Measurements from ENCODE around the gene WT1. TPM values are rescaled to one million over a fixed set of nuclear protein-coding genes. Genes with fewer than 3 reads are reported as not detected.

Gene WT1
- total and polyA plus RNA-seq, 2 experiments from 2014 or later, result not detected

DNA sequence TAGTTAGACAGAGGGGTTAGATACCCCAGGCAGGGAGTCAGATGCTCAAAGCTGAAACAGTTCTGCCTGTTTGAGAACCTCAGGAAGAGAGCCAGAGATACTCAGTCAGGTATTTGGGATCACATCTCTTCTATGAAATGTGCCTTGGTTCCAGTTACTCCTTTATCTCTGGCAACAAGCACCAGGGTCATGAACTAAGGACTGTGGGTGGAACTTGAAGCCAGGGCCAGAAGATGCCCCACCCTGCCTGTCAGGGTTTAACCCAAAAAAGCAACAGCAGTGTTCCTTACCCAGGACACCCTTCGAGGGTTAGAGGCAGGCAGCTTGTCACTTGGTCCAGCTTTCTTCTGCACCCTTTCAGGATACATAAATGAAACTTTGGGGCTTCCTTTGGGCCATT, 15.0 kb upstream of the WT1 start:
- no peak overlapping the region for H3K4me3 ChIP-seq
- H2AFZ ChIP-seq, result no peak overlapping the region
- no peak overlapping the region for H3K9ac ChIP-seq
- in situ Hi-C loops (cut with MboI), result no loop called here
- H3K9me2 ChIP-seq (ENCODE audit: insufficient read depth), result no peaks in the 10 kb centered on the region
- no peaks in the 10 kb centered on the region for H4K20me1 ChIP-seq (ENCODE audit: insufficient read depth)
- no peaks in the 10 kb centered on the region for H3K79me2 ChIP-seq (ENCODE audit: insufficient read depth)
- no peaks in the 10 kb centered on the region for H3K4me1 ChIP-seq (ENCODE audit: insufficient read depth)
- TF ChIP-seq EZH2phosphoT487 (IDR thresholded peaks at IDR 0.05; ENCODE audit: insufficient read depth, low read depth) (no peak), EZH2 (IDR thresholded peaks at IDR 0.05; ENCODE audit: insufficient read depth, poor library complexity, severe bottlenecking) (no peak)
- no peaks in the 10 kb centered on the region for H3F3A ChIP-seq (ENCODE audit: insufficient read depth)
- DNase-seq, result no peak
- H3K4me2 ChIP-seq (ENCODE audit: unreplicated experiment), result no peak overlapping the region
- no peaks in the 10 kb centered on the region for H3K36me3 ChIP-seq (ENCODE audit: low read depth)
- H3K27me3 ChIP-seq (replicated peaks; ENCODE audit: insufficient read depth), result peaks cover 22% of the 10 kb centered on the region
- H3K27ac ChIP-seq, result no peak overlapping the region
- no peaks in the 10 kb centered on the region for H3K9me3 ChIP-seq (ENCODE audit: low read depth)
- 53 to 56% methylated on average over 1 of the region's 1 CpG for WGBS, 2 experiments (ENCODE audit: low coverage in 1 of 2, low lambda C conversion rate in 2 of 2, missing lambda C conversion rate in 2 of 2)

DNA sequence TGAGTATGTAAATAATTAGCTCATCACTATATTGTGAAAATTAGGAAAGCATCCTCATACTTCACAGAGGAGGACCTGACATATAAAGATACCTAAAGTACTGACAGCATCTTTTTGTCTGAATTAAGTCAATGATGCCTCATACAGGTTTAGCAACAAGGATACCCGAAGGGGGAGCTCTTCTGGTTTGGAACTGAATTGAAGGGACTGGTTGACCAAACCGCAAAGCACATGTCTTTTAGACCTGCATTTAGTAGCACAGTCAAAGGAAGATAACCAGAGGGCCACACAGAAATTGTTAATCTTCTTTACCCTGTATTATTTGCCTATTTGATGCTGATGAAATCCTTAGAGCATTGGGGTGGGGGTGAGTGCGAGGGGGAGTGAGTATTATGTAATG, 12.9 kb upstream of the WT1 start:
- no peak overlapping the region for H3K27ac ChIP-seq
- peaks cover 34% of the 10 kb centered on the region for H3K27me3 ChIP-seq (replicated peaks; ENCODE audit: insufficient read depth)
- H3K79me2 ChIP-seq (ENCODE audit: insufficient read depth), result no peaks in the 10 kb centered on the region
- WGBS, 2 experiments (ENCODE audit: low coverage in 1 of 2, low lambda C conversion rate in 2 of 2, missing lambda C conversion rate in 2 of 2), result 3 to 7% methylated on average over 3 of the region's 3 CpGs
- no peaks in the 10 kb centered on the region for H3K4me1 ChIP-seq (ENCODE audit: insufficient read depth)
- H2AFZ ChIP-seq, result no peak overlapping the region
- no peaks in the 10 kb centered on the region for H3K9me2 ChIP-seq (ENCODE audit: insufficient read depth)
- in situ Hi-C loops (cut with MboI), result no loop called here
- DNase-seq, result no peak
- no peaks in the 10 kb centered on the region for H3K9me3 ChIP-seq (ENCODE audit: low read depth)
- H3K4me2 ChIP-seq (ENCODE audit: unreplicated experiment), result no peak overlapping the region
- H4K20me1 ChIP-seq (ENCODE audit: insufficient read depth), result no peaks in the 10 kb centered on the region
- TF ChIP-seq EZH2phosphoT487 (IDR thresholded peaks at IDR 0.05; ENCODE audit: insufficient read depth, low read depth), result no peak
- TF ChIP-seq EZH2 (IDR thresholded peaks at IDR 0.05; ENCODE audit: insufficient read depth, poor library complexity, severe bottlenecking), result no peak
- no peak overlapping the region for H3K9ac ChIP-seq
- no peaks in the 10 kb centered on the region for H3K36me3 ChIP-seq (ENCODE audit: low read depth)
- no peaks in the 10 kb centered on the region for H3F3A ChIP-seq (ENCODE audit: insufficient read depth)
- no peak overlapping the region for H3K4me3 ChIP-seq

DNA sequence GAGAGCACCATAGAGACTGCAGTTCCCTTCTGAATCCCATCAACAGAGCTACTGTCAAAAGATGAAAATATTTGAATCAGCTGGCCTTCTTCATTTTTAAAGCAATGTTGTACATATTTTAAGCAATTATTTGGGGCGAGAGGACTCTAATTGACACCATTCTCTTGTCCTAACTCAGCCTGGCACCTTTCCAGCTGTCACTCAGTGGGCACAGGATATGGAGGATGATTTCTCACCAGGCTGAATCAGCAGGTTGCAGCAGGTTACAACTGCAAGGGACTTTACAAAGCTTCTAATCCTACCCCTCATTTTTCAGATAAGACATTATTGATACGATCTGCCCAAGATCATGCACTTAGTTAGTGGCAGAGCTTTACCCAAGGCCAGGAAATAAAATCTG, 11.9 kb upstream of the WT1 start:
- no peak overlapping the region for H3K4me2 ChIP-seq (ENCODE audit: unreplicated experiment)
- in situ Hi-C loops (cut with MboI), result no loop called here

DNA sequence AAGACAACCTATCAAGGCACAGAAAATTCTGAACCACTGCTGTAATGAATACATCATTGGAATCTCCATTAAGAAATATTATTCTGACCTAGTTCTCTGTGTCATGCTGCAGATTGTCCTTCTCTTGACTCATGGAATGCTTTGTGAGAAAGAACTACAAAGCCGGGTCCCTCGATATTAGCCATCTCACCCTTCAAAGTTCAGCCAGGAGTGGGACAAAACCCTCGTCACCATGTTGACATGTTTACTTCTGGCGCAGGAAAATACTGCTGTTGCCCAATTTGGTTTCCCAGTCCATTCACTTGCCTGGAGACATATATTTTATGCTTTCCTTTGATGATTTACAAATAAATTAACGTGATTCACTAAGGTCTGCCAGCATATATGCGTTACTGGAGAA, 10.9 kb upstream of the WT1 start:
- H3K36me3 ChIP-seq (ENCODE audit: low read depth), result no peaks in the 10 kb centered on the region
- H3K4me2 ChIP-seq (ENCODE audit: unreplicated experiment), result no peak overlapping the region
- H3K4me3 ChIP-seq, result no peak overlapping the region
- no peaks in the 10 kb centered on the region for H3K79me2 ChIP-seq (ENCODE audit: insufficient read depth)
- H3K4me1 ChIP-seq (ENCODE audit: insufficient read depth), result no peaks in the 10 kb centered on the region
- no peak overlapping the region for H3K27ac ChIP-seq
- DNase-seq, result no peak
- 21 to 22% methylated on average over 6 of the region's 6 CpGs for WGBS, 2 experiments (ENCODE audit: low coverage in 1 of 2, low lambda C conversion rate in 2 of 2, missing lambda C conversion rate in 2 of 2)
- no peak overlapping the region for H3K9ac ChIP-seq
- in situ Hi-C loops (cut with MboI), result no loop called here
- no peaks in the 10 kb centered on the region for H3K9me2 ChIP-seq (ENCODE audit: insufficient read depth)
- H2AFZ ChIP-seq, result no peak overlapping the region
- no peaks in the 10 kb centered on the region for H3F3A ChIP-seq (ENCODE audit: insufficient read depth)
- no peaks in the 10 kb centered on the region for H4K20me1 ChIP-seq (ENCODE audit: insufficient read depth)
- H3K27me3 ChIP-seq (replicated peaks; ENCODE audit: insufficient read depth), result peaks cover 51% of the 10 kb centered on the region
- TF ChIP-seq EZH2phosphoT487 (IDR thresholded peaks at IDR 0.05; ENCODE audit: insufficient read depth, low read depth) (no peak), EZH2 (IDR thresholded peaks at IDR 0.05; ENCODE audit: insufficient read depth, poor library complexity, severe bottlenecking) (no peak)
- no peaks in the 10 kb centered on the region for H3K9me3 ChIP-seq (ENCODE audit: low read depth)

More for the DNA sequence above, 11.9 kb upstream of the WT1 start:
- H3F3A ChIP-seq (ENCODE audit: insufficient read depth), result no peaks in the 10 kb centered on the region
- H3K9me3 ChIP-seq (ENCODE audit: low read depth), result no peaks in the 10 kb centered on the region
- no peak overlapping the region for H3K9ac ChIP-seq
- H3K9me2 ChIP-seq (ENCODE audit: insufficient read depth), result no peaks in the 10 kb centered on the region
- no peak for DNase-seq
- no peak overlapping the region for H3K27ac ChIP-seq
- 0 to 2% methylated on average over 2 of the region's 2 CpGs for WGBS, 2 experiments (ENCODE audit: low coverage in 1 of 2, low lambda C conversion rate in 2 of 2, missing lambda C conversion rate in 2 of 2)
- TF ChIP-seq EZH2phosphoT487 (IDR thresholded peaks at IDR 0.05; ENCODE audit: insufficient read depth, low read depth), result no peak
- H3K27me3 ChIP-seq (replicated peaks; ENCODE audit: insufficient read depth), result peaks cover 41% of the 10 kb centered on the region
- no peaks in the 10 kb centered on the region for H3K4me1 ChIP-seq (ENCODE audit: insufficient read depth)
- no peak overlapping the region for H2AFZ ChIP-seq
- no peaks in the 10 kb centered on the region for H4K20me1 ChIP-seq (ENCODE audit: insufficient read depth)
- no peaks in the 10 kb centered on the region for H3K36me3 ChIP-seq (ENCODE audit: low read depth)
- H3K79me2 ChIP-seq (ENCODE audit: insufficient read depth), result no peaks in the 10 kb centered on the region
- no peak overlapping the region for H3K4me3 ChIP-seq

DNA sequence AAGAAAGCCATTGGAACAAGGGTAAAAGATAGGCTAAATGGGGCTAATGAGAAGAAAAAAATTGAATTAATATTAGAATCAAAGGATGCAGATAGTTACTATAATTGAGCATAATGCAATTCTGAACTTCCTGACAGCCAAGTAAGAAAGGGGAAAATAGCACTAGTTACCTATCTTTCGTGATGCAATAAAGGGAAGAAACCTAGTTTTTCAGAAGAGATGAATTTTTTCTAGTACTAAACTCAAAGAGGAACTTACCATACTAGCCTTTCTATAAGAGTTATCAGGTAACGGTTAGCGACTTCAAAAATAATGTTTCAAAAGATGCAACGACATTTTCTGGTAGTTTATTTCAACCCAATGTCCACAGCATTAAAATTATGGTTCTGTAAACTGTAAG, 8.8 kb upstream of the WT1 start:
- Histone ChIP-seq H3K9ac (no peak overlapping the region), H3K27me3 (replicated peaks; ENCODE audit: insufficient read depth) (peaks cover 71% of the 10 kb centered on the region), H3K9me2 (ENCODE audit: insufficient read depth) (no peaks in the 10 kb centered on the region), H3K9me3 (ENCODE audit: low read depth) (no peaks in the 10 kb centered on the region), H3K4me3 (no peak overlapping the region), H2AFZ (no peak overlapping the region), H3K4me1 (ENCODE audit: insufficient read depth) (no peaks in the 10 kb centered on the region), H3F3A (ENCODE audit: insufficient read depth) (no peaks in the 10 kb centered on the region), H3K27ac (no peak overlapping the region), H3K36me3 (ENCODE audit: low read depth) (no peaks in the 10 kb centered on the region), H3K4me2 (ENCODE audit: unreplicated experiment) (no peak overlapping the region), H4K20me1 (ENCODE audit: insufficient read depth) (no peaks in the 10 kb centered on the region), H3K79me2 (ENCODE audit: insufficient read depth) (no peaks in the 10 kb centered on the region)
- no peak for TF ChIP-seq EZH2phosphoT487 (IDR thresholded peaks at IDR 0.05; ENCODE audit: insufficient read depth, low read depth)
- TF ChIP-seq EZH2 (IDR thresholded peaks at IDR 0.05; ENCODE audit: insufficient read depth, poor library complexity, severe bottlenecking), result no peak
- DNase-seq, result no peak
- in situ Hi-C loops (cut with MboI), result no loop called here
- WGBS, 2 experiments (ENCODE audit: low coverage in 1 of 2, low lambda C conversion rate in 2 of 2, missing lambda C conversion rate in 2 of 2), result 40 to 46% methylated on average over 4 of the region's 4 CpGs
